CD14-positive monocyte (primary cell): ENCODE results near the gene IGFBP7. TPM values are rescaled to one million over a fixed set of nuclear protein-coding genes. Genes with fewer than 3 reads are reported as not detected.

Experiments
- DNase-seq, 3 donors: peaks; one replicate each; pipeline ENCODE4 v3.0.0-alpha.2; 2011 to 2022
- H2AFZ ChIP-seq: 2 replicates; pipeline ENCODE4 v1.6.0; 2012; ENCODE audit warnings: mild to moderate bottlenecking, low read depth, low read length, inconsistent platforms; ENCODE audit not compliant: insufficient read depth, poor library complexity, severe bottlenecking
- H3K27ac ChIP-seq, 2 donors: 1 replicate in 1 of 2; 2 replicates in 1 of 2; pipeline ENCODE4 v1.5.1; 2012 to 2013; ENCODE audit warnings: low read length in 2 of 2, control low read depth in 1 of 2, inconsistent platforms in 1 of 2, low read depth in 1 of 2, mild to moderate bottlenecking in 1 of 2
- H3K27me3 ChIP-seq, 2 donors: one replicate each; pipeline versions ENCODE4 v1.6.0 to v1.6.1; 2011 to 2013; ENCODE audit warnings: low read length in 2 of 2; ENCODE audit not compliant: control insufficient read depth in 2 of 2, insufficient read depth in 2 of 2
- H3K36me3 ChIP-seq, 2 donors: replicated peaks in 1 of 2; 1 replicate in 1 of 2; 2 replicates in 1 of 2; pipeline versions ENCODE4 v1.5.1 to v1.6.1; 2012 to 2013; ENCODE audit warnings: low read length in 2 of 2, control low read depth in 1 of 2, inconsistent platforms in 1 of 2, mild to moderate bottlenecking in 1 of 2; ENCODE audit not compliant: insufficient read depth in 2 of 2, control insufficient read depth in 1 of 2
- H3K4me1 ChIP-seq, 2 donors: 1 replicate in 1 of 2; 2 replicates in 1 of 2; pipeline versions ENCODE4 v1.5.1 to v1.6.1; 2012 to 2013; ENCODE audit warnings: low read length in 2 of 2, control low read depth in 1 of 2, inconsistent platforms in 1 of 2, mild to moderate bottlenecking in 1 of 2, moderate library complexity in 1 of 2; ENCODE audit not compliant: insufficient read depth in 2 of 2, control insufficient read depth in 1 of 2
- H3K4me2 ChIP-seq: replicated peaks from 2 replicates; pipeline ENCODE3; 2012; ENCODE audit warnings: low read length, moderate library complexity, mild to moderate bottlenecking; ENCODE audit not compliant: poor library complexity, severe bottlenecking; ENCODE audit errors: extremely low read depth
- H3K4me3 ChIP-seq, 3 experiments: fragments of 200-600 bp in 1 of 3; sonication (generic) in 1 of 3; replicated peaks in 1 of 3; 1 replicate in 2 of 3; 2 replicates in 1 of 3; pipeline ENCODE4 v1.5.1; 2011 to 2013; ENCODE audit warnings: low read length in 3 of 3, mild to moderate bottlenecking in 3 of 3, control low read depth in 2 of 3, low read depth in 2 of 3, inconsistent platforms in 1 of 3, moderate library complexity in 1 of 3
- H3K79me2 ChIP-seq: 2 replicates; pipeline ENCODE4 v1.6.0; 2012; ENCODE audit warnings: mild to moderate bottlenecking, control low read depth, inconsistent platforms, low read length, moderate library complexity; ENCODE audit not compliant: insufficient read depth
- H3K9ac ChIP-seq: 2 replicates; pipeline ENCODE4 v1.6.0; 2017; ENCODE audit warnings: low read length, mild to moderate bottlenecking; ENCODE audit not compliant: insufficient read depth, poor library complexity, severe bottlenecking
- H3K9me3 ChIP-seq, 2 donors: replicated peaks in 1 of 2; 1 replicate in 1 of 2; 2 replicates in 1 of 2; pipeline versions ENCODE4 v1.5.1 to v1.6.1; 2012 to 2013; ENCODE audit warnings: low read length in 2 of 2, control low read depth in 1 of 2; ENCODE audit not compliant: control insufficient read depth in 1 of 2, insufficient read depth in 1 of 2
- H4K20me1 ChIP-seq: 2 replicates; pipeline ENCODE4 v1.6.0; 2012; ENCODE audit warnings: mild to moderate bottlenecking, low read length, control low read depth, moderate library complexity; ENCODE audit not compliant: insufficient read depth
- H3K27ac Mint-ChIP-seq, 7 donors: one replicate each; pipeline ENCODE4 v1.8.0; 2020; ENCODE audit warnings: mild to moderate bottlenecking in 7 of 7, mixed read lengths in 7 of 7, moderate library complexity in 6 of 7, inconsistent platforms in 2 of 7
- H3K27me3 Mint-ChIP-seq, 3 donors: one replicate each; pipeline ENCODE4 v1.8.0; 2021 to 2022; ENCODE audit warnings: low read depth in 3 of 3, mild to moderate bottlenecking in 3 of 3, mixed read lengths in 3 of 3, moderate library complexity in 3 of 3, inconsistent platforms in 1 of 3
- H3K36me3 Mint-ChIP-seq, 2 donors: one replicate each; pipeline ENCODE4 v1.8.0; 2020; ENCODE audit warnings: mixed read lengths in 2 of 2, inconsistent platforms in 1 of 2, mild to moderate bottlenecking in 1 of 2
- H3K4me1 Mint-ChIP-seq: one replicate; pipeline ENCODE4 v1.8.0; 2020; ENCODE audit warnings: mild to moderate bottlenecking, mixed read lengths
- H3K4me3 Mint-ChIP-seq, 2 donors: one replicate each; pipeline ENCODE4 v1.8.0; 2020; ENCODE audit warnings: mild to moderate bottlenecking in 2 of 2, mixed read lengths in 2 of 2, moderate library complexity in 1 of 2
- H3K9me3 Mint-ChIP-seq, 7 donors: one replicate each; pipeline ENCODE4 v1.8.0; 2020 to 2022; ENCODE audit warnings: mixed read lengths in 7 of 7, mild to moderate bottlenecking in 6 of 7, moderate library complexity in 6 of 7, inconsistent platforms in 2 of 7
- CTCF ChIP-seq: fragments of 200-600 bp; IDR thresholded peaks from one replicate; pipeline ENCODE4 v1.8.0; 2022; ENCODE audit warnings: antibody characterized with exemption, mild to moderate bottlenecking
- intact Hi-C, 2 donors: fragments of 100-400 bp; cut with micrococcal nuclease; formaldehyde crosslinking; loops; one replicate each; pipeline versions ENCODE4 v1.15.0 to v1.15.1; 2023
- polyA plus RNA-seq, 3 donors: library from polyadenylated mRNA; depleted of rRNA in 1 of 3; unstranded in 2 of 3; stranded (reverse) in 1 of 3; fragments of 300-500 nt in 2 of 3; fragments of >200 nt in 1 of 3; fragmentation: Illumina TruSeq in 2 of 3; gene quantifications; 1 replicate in 2 of 3; 2 replicates in 1 of 3; pipeline ENCODE4 v1.2.3, GENCODE V29; 2012 to 2021

The IGFBP7 gene
- polyA plus RNA-seq, 3 donors = 23.1 to 53.1 (median 46.9) TPM

- H3K4me1 ChIP-seq = no peaks in the 10 kb centered on the region
- no peaks in the 10 kb centered on the region for H3K79me2 ChIP-seq
- H3K9me3 ChIP-seq = peaks cover 0 to 3% of the 10 kb centered on the region in 2 donors
- intact Hi-C loops = no loop called here
- H3K9ac ChIP-seq = no peak overlapping the region
- H3K27me3 Mint-ChIP-seq = peaks cover 0 to 1% (median 0%) of the 10 kb centered on the region in 3 donors
- no peak overlapping the region for H3K4me2 ChIP-seq
- peaks cover 0 to 16% (median 10%) of the 10 kb centered on the region in 7 donors for H3K9me3 Mint-ChIP-seq
- H3K27ac Mint-ChIP-seq = no peak overlapping the region
- H3K4me1 Mint-ChIP-seq = no peaks in the 10 kb centered on the region
- DNase-seq = no peak
- no peaks in the 10 kb centered on the region for H3K27me3 ChIP-seq
- no peaks in the 10 kb centered on the region for H3K36me3 Mint-ChIP-seq
- H3K4me3 ChIP-seq = no peak overlapping the region
- no peaks in the 10 kb centered on the region for H4K20me1 ChIP-seq
- H3K4me3 Mint-ChIP-seq = no peak overlapping the region
- H3K36me3 ChIP-seq = no peaks in the 10 kb centered on the region
- no peak overlapping the region for H2AFZ ChIP-seq
- TF ChIP-seq CTCF = no peak
- H3K27ac ChIP-seq = no peak overlapping the region
Measured at GRCh38 chr4:57139783-57140182, 29.6 kb upstream of the IGFBP7 start.

- Mint-ChIP-seq H3K4me1 (no peaks in the 10 kb centered on the region), H3K36me3 (no peaks in the 10 kb centered on the region), H3K27me3 (peaks cover 0 to 1% (median 0%) of the 10 kb centered on the region in 3 donors), H3K4me3 (no peak overlapping the region), H3K27ac (no peak overlapping the region), H3K9me3 (peaks cover 0 to 16% (median 10%) of the 10 kb centered on the region in 7 donors)
- no peak overlapping the region for H3K4me2 ChIP-seq
- H2AFZ ChIP-seq = no peak overlapping the region
- intact Hi-C loops = no loop called here
- no peaks in the 10 kb centered on the region for H4K20me1 ChIP-seq
- TF ChIP-seq CTCF = no peak
- H3K27ac ChIP-seq = no peak overlapping the region
- peaks cover 0 to 3% of the 10 kb centered on the region in 2 donors for H3K9me3 ChIP-seq
- no peak overlapping the region for H3K4me3 ChIP-seq
- H3K36me3 ChIP-seq = no peaks in the 10 kb centered on the region
- no peaks in the 10 kb centered on the region for H3K4me1 ChIP-seq
- no peak for DNase-seq
- no peaks in the 10 kb centered on the region for H3K79me2 ChIP-seq
- no peak overlapping the region for H3K9ac ChIP-seq
- H3K27me3 ChIP-seq = no peaks in the 10 kb centered on the region
Measured at GRCh38 chr4:57137261-57137660, 27.1 kb upstream of the IGFBP7 start.
